ENCODE results near the gene GOT2.
"Not testable (repeated sequence)": the region's sequence is repeated elsewhere in the genome, so short reads cannot be mapped to it uniquely, and the experiment has no call there.

Gene GOT2

GRCh38 chr16:58716468-58716867, 17.6 kb downstream of the GOT2 start:
- DNase-seq = no peak

GRCh38 chr16:58713742-58714141, 20.4 kb downstream of the GOT2 start:
- DNase-seq = no peak

GRCh38 chr16:58709333-58709732, 24.8 kb downstream of the GOT2 start:
- no peak for DNase-seq

GRCh38 chr16:58699151-58699550, 35.0 kb downstream of the GOT2 start:
- DNase-seq = no peak

GRCh38 chr16:58695368-58695767, 38.7 kb downstream of the GOT2 start:
- no peak for DNase-seq

GRCh38 chr16:58692450-58692849, 41.7 kb downstream of the GOT2 start:
- DNase-seq = no peak

- DNase-seq = not testable (repeated sequence)
These were observed 47.0 kb downstream of the GOT2 start for GRCh38 chr16:58686985-58687706.

GRCh38 chr16:58685084-58685449, 49.0 kb downstream of the GOT2 start:
- no peak for DNase-seq

- peak; percentile 76 to 78 for DNase-seq
These were observed 49.6 kb downstream of the GOT2 start, which contains the start of gene SLC38A7 for GRCh38 chr16:58684354-58685083. SLC38A7 (minus strand) TSS chr16:58684770; CDS start chr16:58680126, 4,644 bp downstream.

GRCh38 chr16:58684001-58684353, 50.1 kb downstream of the GOT2 start:
- no peak for DNase-seq

- no peak for DNase-seq
These were observed 54.4 kb downstream of the GOT2 start for GRCh38 chr16:58679763-58680162.

- no peak for DNase-seq
These were observed 55.4 kb downstream of the GOT2 start for GRCh38 chr16:58678716-58679115.

GRCh38 chr16:58678269-58678668, 55.8 kb downstream of the GOT2 start:
- DNase-seq = no peak

- no peak for DNase-seq
These were observed 63.1 kb downstream of the GOT2 start for GRCh38 chr16:58670946-58671583.

GRCh38 chr16:58670177-58670576, 63.9 kb downstream of the GOT2 start:
- DNase-seq = no peak

- no peak for DNase-seq
These were observed 68.9 kb downstream of the GOT2 start for GRCh38 chr16:58665200-58665599.

GRCh38 chr16:58661199-58661830, 72.8 kb downstream of the GOT2 start:
- DNase-seq = peak; percentile 36

- DNase-seq = not testable (repeated sequence)
These were observed 74.2 kb downstream of the GOT2 start for GRCh38 chr16:58659911-58660310.

- no peak for DNase-seq
These were observed 75.3 kb downstream of the GOT2 start for GRCh38 chr16:58658796-58659211.
